Activated naive CD4-positive, alpha-beta T cell treated with anti-CD3 and anti-CD28 coated beads, Interleukin-2, amount 50 U/mL, for 24 hours (primary cell): ENCODE results near the gene HTR3B.
"Not testable (repeated sequence)": the region's sequence is repeated elsewhere in the genome, so short reads cannot be mapped to it uniquely, and the experiment has no call there.

Source experiments
- H3K27ac Mint-ChIP-seq: one replicate; pipeline ENCODE4 v1.8.0; 2021; ENCODE audit warnings: mild to moderate bottlenecking, mixed read lengths
- H3K27me3 Mint-ChIP-seq: one replicate; pipeline ENCODE4 v1.8.0; 2021; ENCODE audit warnings: mixed read lengths
- H3K36me3 Mint-ChIP-seq: one replicate; pipeline ENCODE4 v1.8.0; 2021; ENCODE audit warnings: mixed read lengths
- H3K4me1 Mint-ChIP-seq: one replicate; pipeline ENCODE4 v1.8.0; 2021; ENCODE audit warnings: mixed read lengths
- H3K4me3 Mint-ChIP-seq: one replicate; pipeline ENCODE4 v1.8.0; 2021; ENCODE audit warnings: mild to moderate bottlenecking, mixed read lengths
- H3K9me3 Mint-ChIP-seq: one replicate; pipeline ENCODE4 v1.8.0; 2021; ENCODE audit warnings: mixed read lengths

Gene HTR3B

GRCh38 chr11:113907681-113908080 is 3.1 kb downstream of the HTR3B start:
- Mint-ChIP-seq H3K27me3 (peaks cover 7% of the 10 kb centered on the region), H3K27ac (no peak overlapping the region), H3K9me3 (no peaks in the 10 kb centered on the region), H3K4me3 (no peak overlapping the region), H3K4me1 (no peaks in the 10 kb centered on the region), H3K36me3 (no peaks in the 10 kb centered on the region)

DNA sequence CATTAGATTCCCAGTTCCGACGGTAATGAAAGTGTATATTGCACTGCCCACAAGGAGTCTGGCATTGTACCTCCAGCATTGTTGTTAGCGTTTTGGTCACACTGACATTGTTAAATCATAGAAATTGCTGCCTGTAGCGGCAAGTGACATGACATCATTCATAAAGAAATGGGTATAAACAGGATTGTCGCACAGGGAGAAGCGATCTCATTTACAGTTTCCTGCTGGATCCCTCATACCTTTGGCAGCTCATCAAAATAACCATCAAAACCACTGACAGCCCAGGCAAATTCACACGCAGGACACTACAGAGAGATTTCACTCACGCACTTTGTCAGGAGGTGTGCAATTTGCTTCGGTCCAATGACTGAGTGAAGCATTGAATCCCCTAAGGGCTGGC is 3.5 kb downstream of the HTR3B start:
- Mint-ChIP-seq H3K9me3 (no peaks in the 10 kb centered on the region), H3K4me3 (no peak overlapping the region), H3K27me3 (peaks cover 7% of the 10 kb centered on the region), H3K36me3 (no peaks in the 10 kb centered on the region), H3K4me1 (no peaks in the 10 kb centered on the region), H3K27ac (no peak overlapping the region)

DNA sequence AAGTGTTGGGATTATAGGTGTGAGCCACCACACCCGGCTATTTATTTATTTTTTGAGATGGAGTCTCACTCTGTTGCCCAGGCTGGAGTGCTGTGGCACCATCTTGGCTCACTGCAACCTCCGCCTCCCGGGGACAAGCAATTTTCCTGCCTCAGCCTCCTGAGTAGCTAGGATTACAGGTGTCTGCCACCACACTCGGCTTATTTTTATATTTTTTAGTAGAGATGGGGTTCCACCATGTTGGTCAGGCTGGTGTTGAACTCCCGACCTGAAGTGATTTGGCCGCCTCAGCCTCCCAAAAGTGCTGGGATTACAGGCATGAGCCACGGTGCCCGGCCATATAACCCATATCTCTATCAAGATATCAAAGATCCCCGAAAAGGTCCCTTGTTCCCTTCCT is 6.9 kb downstream of the HTR3B start:
- H3K4me1 Mint-ChIP-seq, H3K4me3 Mint-ChIP-seq, H3K36me3 Mint-ChIP-seq, H3K27me3 Mint-ChIP-seq, H3K9me3 Mint-ChIP-seq, H3K27ac Mint-ChIP-seq: not testable (repeated sequence)

DNA sequence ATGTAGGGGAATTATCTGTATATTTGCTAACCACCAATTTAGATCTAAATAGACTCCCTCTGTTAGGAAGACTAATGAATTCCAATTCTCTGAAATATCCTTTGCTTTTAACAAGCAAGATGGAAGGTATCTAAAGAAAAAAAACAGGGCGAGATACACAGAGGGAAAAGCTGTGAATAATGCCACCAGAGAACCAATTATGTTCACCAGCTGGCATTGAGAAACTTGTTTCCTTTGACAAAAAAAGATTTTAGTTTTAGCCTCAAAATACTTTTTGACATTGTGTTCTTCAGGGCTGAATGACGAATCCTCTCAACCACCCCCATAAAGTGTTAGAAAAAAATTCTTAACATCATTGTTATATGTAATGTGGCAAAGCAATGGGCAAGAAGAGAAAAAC is 19.0 kb downstream of the HTR3B start:
- H3K36me3 Mint-ChIP-seq: no peaks in the 10 kb centered on the region
- H3K4me3 Mint-ChIP-seq: no peak overlapping the region
- H3K27ac Mint-ChIP-seq: no peak overlapping the region
- H3K9me3 Mint-ChIP-seq: no peaks in the 10 kb centered on the region
- H3K4me1 Mint-ChIP-seq: no peaks in the 10 kb centered on the region
- H3K27me3 Mint-ChIP-seq: peaks cover 2% of the 10 kb centered on the region

GRCh38 chr11:113926273-113927197 is 21.9 kb downstream of the HTR3B start:
- H3K4me3 Mint-ChIP-seq: no peak overlapping the region
- H3K36me3 Mint-ChIP-seq: no peaks in the 10 kb centered on the region
- peaks cover 7% of the 10 kb centered on the region for H3K27me3 Mint-ChIP-seq
- H3K9me3 Mint-ChIP-seq: no peaks in the 10 kb centered on the region
- no peaks in the 10 kb centered on the region for H3K4me1 Mint-ChIP-seq
- no peak overlapping the region for H3K27ac Mint-ChIP-seq

DNA sequence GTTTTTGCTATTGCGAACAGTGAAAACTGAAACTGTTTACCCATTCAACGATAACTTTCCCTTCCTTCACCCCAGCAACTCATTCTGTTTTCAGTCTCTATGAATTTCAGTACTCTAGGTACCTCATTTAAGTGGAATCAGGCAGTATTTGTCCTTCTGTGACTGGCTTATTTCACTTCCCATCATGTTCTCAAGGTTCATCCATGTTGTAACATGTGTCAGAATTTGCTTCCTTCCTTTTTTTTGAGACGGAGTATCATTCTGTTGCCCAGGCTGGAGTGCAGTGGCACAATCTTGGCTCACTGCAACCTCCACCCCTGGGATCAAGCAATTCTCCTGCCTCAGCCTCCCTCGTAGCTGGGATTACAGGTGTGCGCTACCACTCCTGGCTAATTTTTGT is 23.7 kb downstream of the HTR3B start:
- no peak overlapping the region for H3K27ac Mint-ChIP-seq
- no peak overlapping the region for H3K4me3 Mint-ChIP-seq
- H3K36me3 Mint-ChIP-seq: no peaks in the 10 kb centered on the region
- H3K4me1 Mint-ChIP-seq: no peaks in the 10 kb centered on the region
- H3K9me3 Mint-ChIP-seq: no peaks in the 10 kb centered on the region
- peaks cover 10% of the 10 kb centered on the region for H3K27me3 Mint-ChIP-seq

DNA sequence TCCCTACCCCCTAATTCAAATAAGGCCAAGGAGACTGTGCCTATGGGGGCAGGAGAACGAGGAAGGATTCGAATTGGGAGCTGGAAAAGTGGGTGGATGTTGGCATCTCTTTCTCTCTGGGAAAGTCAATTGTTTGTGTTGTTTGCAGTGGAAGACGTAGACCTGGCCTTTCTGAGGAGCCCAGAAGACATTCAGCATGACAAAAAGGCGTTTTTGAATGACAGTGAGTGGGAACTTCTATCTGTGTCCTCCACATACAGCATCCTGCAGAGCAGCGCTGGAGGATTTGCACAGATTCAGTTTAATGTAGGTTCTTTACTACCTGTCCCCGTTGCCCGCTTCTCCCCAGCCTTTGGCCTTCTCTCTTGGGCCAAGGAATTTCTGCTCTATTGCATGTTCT is 28.2 kb downstream of the HTR3B start:
- H3K27ac Mint-ChIP-seq: no peak overlapping the region
- peaks cover 16% of the 10 kb centered on the region for H3K27me3 Mint-ChIP-seq
- H3K4me1 Mint-ChIP-seq: no peaks in the 10 kb centered on the region
- no peaks in the 10 kb centered on the region for H3K9me3 Mint-ChIP-seq
- no peaks in the 10 kb centered on the region for H3K36me3 Mint-ChIP-seq
- H3K4me3 Mint-ChIP-seq: no peak overlapping the region

GRCh38 chr11:113934193-113934592 is 29.6 kb downstream of the HTR3B start:
- not testable (repeated sequence) for H3K4me3 Mint-ChIP-seq, H3K36me3 Mint-ChIP-seq, H3K4me1 Mint-ChIP-seq, H3K9me3 Mint-ChIP-seq, H3K27ac Mint-ChIP-seq
- H3K27me3 Mint-ChIP-seq: peaks cover 16% of the 10 kb centered on the region

DNA sequence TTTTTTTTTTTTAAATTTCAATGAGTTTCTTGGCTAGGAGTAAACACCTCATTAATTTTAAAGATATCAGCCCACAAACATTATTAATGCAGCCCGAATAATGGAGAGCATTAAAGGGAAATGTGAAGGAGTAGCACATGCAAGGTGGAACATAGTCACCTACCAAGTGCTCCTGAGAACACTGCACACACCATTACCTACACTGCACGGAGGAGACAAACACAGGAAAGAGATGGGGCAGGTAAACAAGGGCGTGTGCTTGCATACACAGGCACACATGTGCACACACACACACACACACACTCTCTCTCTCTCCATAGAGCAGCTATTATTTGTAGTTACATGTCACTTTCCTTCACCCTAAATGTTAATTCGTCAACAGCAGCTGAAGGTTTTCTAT is 30.2 kb downstream of the HTR3B start:
- Mint-ChIP-seq H3K27me3 (peaks cover 16% of the 10 kb centered on the region), H3K4me1 (no peaks in the 10 kb centered on the region), H3K9me3 (no peaks in the 10 kb centered on the region), H3K27ac (no peak overlapping the region), H3K4me3 (no peak overlapping the region), H3K36me3 (no peaks in the 10 kb centered on the region)

DNA sequence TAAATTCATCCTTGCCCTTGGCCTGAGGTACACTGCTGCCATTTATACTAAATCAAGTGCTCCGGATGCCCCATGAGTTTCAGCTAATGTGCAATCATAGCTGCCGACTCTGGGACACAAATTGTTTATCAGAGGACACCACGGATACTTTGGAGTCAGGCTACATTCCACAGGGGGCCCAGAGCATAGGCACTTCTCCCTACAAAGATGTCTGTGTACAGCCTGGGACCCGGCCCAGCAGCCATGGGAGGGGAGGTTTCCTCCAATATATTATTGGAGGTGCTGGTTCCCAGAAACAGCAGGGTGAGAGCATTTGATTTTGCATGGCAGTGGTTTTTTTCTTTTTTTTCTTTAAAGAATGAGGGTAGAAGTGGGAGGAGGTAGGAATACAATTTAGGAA is 31.3 kb downstream of the HTR3B start:
- Mint-ChIP-seq H3K27ac (no peak overlapping the region), H3K4me1 (no peaks in the 10 kb centered on the region), H3K27me3 (peaks cover 12% of the 10 kb centered on the region)

GRCh38 chr11:113937918-113938317 is 33.3 kb downstream of the HTR3B start:
- Mint-ChIP-seq H3K27ac (no peak overlapping the region), H3K9me3 (no peaks in the 10 kb centered on the region), H3K4me1 (no peaks in the 10 kb centered on the region), H3K27me3 (peaks cover 7% of the 10 kb centered on the region), H3K36me3 (no peaks in the 10 kb centered on the region), H3K4me3 (no peak overlapping the region)

More for the DNA sequence above, 31.3 kb downstream of the HTR3B start:
- no peaks in the 10 kb centered on the region for H3K9me3 Mint-ChIP-seq
- no peak overlapping the region for H3K4me3 Mint-ChIP-seq
- no peaks in the 10 kb centered on the region for H3K36me3 Mint-ChIP-seq

DNA sequence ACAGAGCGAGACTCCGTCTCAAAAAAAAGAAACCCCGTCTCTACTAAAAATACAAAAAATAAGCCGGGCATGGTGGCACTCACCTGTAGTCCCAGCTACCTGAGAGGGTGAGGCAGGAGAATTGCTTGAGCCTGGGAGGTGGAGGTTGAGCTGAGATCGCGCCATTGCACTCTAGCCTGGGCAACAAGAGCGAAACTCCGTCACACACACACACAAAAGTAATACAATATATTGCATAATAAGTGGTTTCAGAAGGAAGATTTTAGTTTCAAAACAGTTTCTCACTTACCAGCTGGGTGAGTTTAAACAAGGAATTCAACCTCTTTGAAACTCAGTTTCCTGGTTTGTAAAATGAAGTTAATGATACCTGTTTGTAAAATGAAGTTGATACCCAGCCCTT is 37.7 kb downstream of the HTR3B start:
- Mint-ChIP-seq H3K27me3 (no peaks in the 10 kb centered on the region), H3K27ac (no peak overlapping the region), H3K4me1 (no peaks in the 10 kb centered on the region), H3K4me3 (no peak overlapping the region), H3K36me3 (no peaks in the 10 kb centered on the region), H3K9me3 (no peaks in the 10 kb centered on the region)

- H3K4me3 Mint-ChIP-seq, H3K27ac Mint-ChIP-seq, H3K36me3 Mint-ChIP-seq, H3K9me3 Mint-ChIP-seq, H3K27me3 Mint-ChIP-seq, H3K4me1 Mint-ChIP-seq: not testable (repeated sequence)
Observed at GRCh38 chr11:113946162-113946561, 41.6 kb downstream of the HTR3B start.

- Mint-ChIP-seq H3K4me3 (no peak overlapping the region), H3K27me3 (peaks cover 7% of the 10 kb centered on the region), H3K9me3 (no peaks in the 10 kb centered on the region), H3K36me3 (no peaks in the 10 kb centered on the region), H3K4me1 (no peaks in the 10 kb centered on the region), H3K27ac (no peak overlapping the region)
Observed at GRCh38 chr11:113947994-113948393, 43.4 kb downstream of the HTR3B start.

DNA sequence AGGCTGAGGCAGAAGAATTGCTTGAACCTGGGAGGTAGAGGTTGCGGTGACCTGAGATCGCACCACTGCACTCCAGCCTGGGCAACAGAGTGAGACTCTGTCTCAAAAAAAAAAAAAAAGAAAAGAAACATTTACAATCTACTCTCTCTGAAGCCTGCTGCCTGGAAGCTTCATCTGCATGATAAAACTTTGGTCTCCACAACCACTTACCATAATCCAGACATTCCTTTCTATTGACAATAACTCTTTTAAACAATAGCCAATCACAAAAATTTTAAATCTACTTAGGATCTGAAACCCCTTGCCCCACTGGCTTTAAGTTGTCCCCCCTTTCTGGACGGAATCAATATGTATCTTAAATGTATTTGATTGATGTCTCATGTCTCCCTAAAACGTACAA is 45.3 kb downstream of the HTR3B start:
- no peaks in the 10 kb centered on the region for H3K4me1 Mint-ChIP-seq
- H3K27me3 Mint-ChIP-seq: peaks cover 9% of the 10 kb centered on the region
- no peaks in the 10 kb centered on the region for H3K9me3 Mint-ChIP-seq
- no peak overlapping the region for H3K4me3 Mint-ChIP-seq
- no peaks in the 10 kb centered on the region for H3K36me3 Mint-ChIP-seq
- H3K27ac Mint-ChIP-seq: no peak overlapping the region

- H3K27me3 Mint-ChIP-seq: peaks cover 9% of the 10 kb centered on the region
- no peaks in the 10 kb centered on the region for H3K9me3 Mint-ChIP-seq
- H3K27ac Mint-ChIP-seq: no peak overlapping the region
- H3K36me3 Mint-ChIP-seq: no peaks in the 10 kb centered on the region
- no peak overlapping the region for H3K4me3 Mint-ChIP-seq
- H3K4me1 Mint-ChIP-seq: no peaks in the 10 kb centered on the region
Observed at GRCh38 chr11:113951537-113951936, 46.9 kb downstream of the HTR3B start.

GRCh38 chr11:113952070-113952469 is 47.5 kb downstream of the HTR3B start:
- H3K36me3 Mint-ChIP-seq: no peaks in the 10 kb centered on the region

More at GRCh38 chr11:113952070-113952469, 47.5 kb downstream of the HTR3B start:
- Mint-ChIP-seq H3K9me3 (no peaks in the 10 kb centered on the region), H3K4me3 (no peak overlapping the region), H3K4me1 (no peaks in the 10 kb centered on the region), H3K27ac (no peak overlapping the region), H3K27me3 (peaks cover 9% of the 10 kb centered on the region)
